Measurements from ENCODE around the gene ACTBL2.

DNA sequence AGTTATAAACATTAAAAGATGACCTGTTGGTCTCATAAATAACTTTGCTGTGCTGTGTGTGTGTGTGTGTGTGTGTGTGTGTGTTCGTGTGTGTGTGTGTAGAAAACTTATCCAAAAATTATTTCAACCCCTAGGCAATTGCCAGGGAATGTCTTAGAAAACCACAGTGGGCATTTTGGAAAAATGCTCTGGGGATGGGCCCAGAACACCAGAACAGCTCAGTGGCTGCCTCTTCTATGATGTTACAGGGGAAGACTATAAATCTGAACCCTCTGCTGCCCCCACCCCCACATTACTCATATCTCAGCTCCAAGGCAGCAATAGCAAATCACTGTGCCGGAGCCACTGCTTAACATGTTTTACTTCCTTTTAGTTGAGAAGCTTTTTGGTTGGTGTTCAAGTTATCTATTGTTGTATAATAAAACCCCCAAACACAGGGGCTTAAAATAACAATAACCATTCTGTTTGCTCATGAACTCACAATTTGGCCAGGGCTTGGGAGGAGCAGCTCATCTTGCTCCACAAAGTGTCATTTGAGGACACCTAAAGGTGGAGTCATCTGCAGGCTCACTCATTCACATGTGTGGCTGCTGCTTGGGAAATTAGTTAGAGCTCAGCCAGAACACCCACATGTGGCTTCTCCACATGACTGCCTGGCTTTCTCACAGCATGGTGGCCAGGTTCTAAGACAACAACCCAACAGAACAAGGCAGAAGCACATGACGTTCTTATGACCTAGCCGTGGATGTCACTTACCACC lies 40.4 kb downstream of the ACTBL2 start:
- TF ChIP-seq HDGF (IDR thresholded peaks at IDR 0.05; ENCODE audit: borderline replicate concordance), result no peak
- TF ChIP-seq SUZ12 (IDR thresholded peaks at IDR 0.05), result no peak
- no peak for TF ChIP-seq ELF4 (IDR thresholded peaks at IDR 0.05)
- TF ChIP-seq NFRKB (IDR thresholded peaks at IDR 0.05), result no peak
- no peak for TF ChIP-seq CTBP1 (IDR thresholded peaks at IDR 0.05; ENCODE audit: borderline replicate concordance)
- TF ChIP-seq SP1 (IDR thresholded peaks at IDR 0.05), result no peak
- TF ChIP-seq L3MBTL2 (conservative IDR thresholded peaks at IDR 0.05), result no peak
- no peak for TF ChIP-seq FOXM1 (IDR thresholded peaks at IDR 0.05; ENCODE audit: borderline replicate concordance)
- TF ChIP-seq LEF1 (IDR thresholded peaks at IDR 0.05; ENCODE audit: borderline replicate concordance), result no peak
